H9 (cell line): ENCODE measurements around the gene ALDOA. TPM values are rescaled to one million over a fixed set of nuclear protein-coding genes. Genes with fewer than 3 reads are reported as not detected.

Source experiments
- DNase-seq: peaks from one replicate; pipeline ENCODE4 v3.0.0-alpha.2; 2017
- H2AFZ ChIP-seq: one replicate; pipeline ENCODE4 v1.6.1; 2013; ENCODE audit warnings: mild to moderate bottlenecking, low read length, control low read depth, moderate library complexity
- H2AK5ac ChIP-seq: 2 replicates; pipeline ENCODE4 v1.6.1; 2013; ENCODE audit warnings: low read length, control low read depth, mixed read lengths; ENCODE audit not compliant: insufficient read length
- H2BK120ac ChIP-seq: one replicate; pipeline ENCODE4 v1.6.1; 2013; ENCODE audit warnings: low read depth, mild to moderate bottlenecking, low read length, control low read depth, inconsistent platforms; ENCODE audit not compliant: poor library complexity, severe bottlenecking
- H2BK12ac ChIP-seq: 2 replicates; pipeline ENCODE4 v1.6.1; 2013; ENCODE audit warnings: low read length, control low read depth, mixed read lengths, low read depth; ENCODE audit not compliant: insufficient read length
- H2BK15ac ChIP-seq: 2 replicates; pipeline ENCODE4 v1.6.1; 2013; ENCODE audit warnings: low read depth, low read length, control low read depth
- H2BK20ac ChIP-seq: one replicate; pipeline ENCODE4 v1.6.1; 2013; ENCODE audit warnings: low read depth, mild to moderate bottlenecking, low read length, control low read depth, inconsistent platforms; ENCODE audit not compliant: poor library complexity, severe bottlenecking
- H2BK5ac ChIP-seq: 2 replicates; pipeline ENCODE4 v1.6.1; 2013; ENCODE audit warnings: low read length, control low read depth, mixed read lengths; ENCODE audit not compliant: insufficient read length
- H3K14ac ChIP-seq: 2 replicates; pipeline ENCODE4 v1.6.1; 2013; ENCODE audit warnings: low read length, control low read depth; ENCODE audit not compliant: insufficient read depth
- H3K18ac ChIP-seq: 2 replicates; pipeline ENCODE4 v1.6.1; 2013; ENCODE audit warnings: low read depth, mild to moderate bottlenecking, mixed read lengths, low read length, control low read depth; ENCODE audit not compliant: insufficient read length
- H3K23ac ChIP-seq: 2 replicates; pipeline ENCODE4 v1.6.1; 2013; ENCODE audit warnings: low read length, control low read depth, mixed read lengths, low read depth; ENCODE audit not compliant: insufficient read length
- H3K23me2 ChIP-seq: 2 replicates; pipeline ENCODE4 v1.6.1; 2013; ENCODE audit warnings: low read depth, mild to moderate bottlenecking, mixed read lengths, low read length, control low read depth; ENCODE audit not compliant: insufficient read length, poor library complexity, severe bottlenecking
- H3K27ac ChIP-seq: 2 replicates; pipeline ENCODE4 v1.5.1; 2013; ENCODE audit warnings: low read length, control low read depth, mixed read lengths, low read depth; ENCODE audit not compliant: insufficient read length
- H3K27me3 ChIP-seq: 2 replicates; pipeline ENCODE4 v1.6.1; 2013; ENCODE audit warnings: low read length, control low read depth, inconsistent platforms; ENCODE audit not compliant: insufficient read depth
- H3K4ac ChIP-seq: 2 replicates; pipeline ENCODE4 v1.6.1; 2013; ENCODE audit warnings: low read depth, mild to moderate bottlenecking, control low read depth, inconsistent platforms, low read length, moderate library complexity
- H3K4me1 ChIP-seq: 2 replicates; pipeline ENCODE4 v1.6.1; 2013; ENCODE audit warnings: low read length, control low read depth, inconsistent platforms; ENCODE audit not compliant: insufficient read depth
- H3K4me2 ChIP-seq: 2 replicates; pipeline ENCODE4 v1.6.1; 2013; ENCODE audit warnings: low read length, control low read depth, mixed read lengths; ENCODE audit not compliant: insufficient read length, insufficient read depth
- H3K56ac ChIP-seq: 2 replicates; pipeline ENCODE4 v1.6.1; 2013; ENCODE audit warnings: low read depth, mild to moderate bottlenecking, mixed read lengths, low read length, control low read depth; ENCODE audit not compliant: insufficient read length
- H3K79me1 ChIP-seq: 2 replicates; pipeline ENCODE4 v1.6.1; 2013; ENCODE audit warnings: low read depth, mild to moderate bottlenecking, moderate library complexity, low read length, control low read depth, inconsistent platforms; ENCODE audit not compliant: insufficient read depth, poor library complexity, severe bottlenecking
- H3K79me2 ChIP-seq: 2 replicates; pipeline ENCODE4 v1.6.1; 2013; ENCODE audit warnings: low read length, control low read depth, inconsistent platforms; ENCODE audit not compliant: insufficient read depth
- H3K9ac ChIP-seq: 2 replicates; pipeline ENCODE4 v1.6.1; 2013; ENCODE audit warnings: low read length, control low read depth, mixed read lengths; ENCODE audit not compliant: insufficient read length; ENCODE audit errors: extremely low read depth
- H3K9me3 ChIP-seq: one replicate; pipeline ENCODE4 v1.6.1; 2013; ENCODE audit warnings: low read depth, low read length, inconsistent platforms; ENCODE audit not compliant: control insufficient read depth
- H3T11ph ChIP-seq: one replicate; pipeline ENCODE4 v1.6.1; 2013; ENCODE audit warnings: mild to moderate bottlenecking, low read length, control low read depth, inconsistent platforms
- H4K20me1 ChIP-seq: one replicate; pipeline ENCODE4 v1.6.1; 2013; ENCODE audit not compliant: control insufficient read depth, insufficient read length, insufficient read depth
- H4K5ac ChIP-seq: 2 replicates; pipeline ENCODE4 v1.6.1; 2013; ENCODE audit warnings: low read depth, mild to moderate bottlenecking, mixed read lengths, low read length, control low read depth; ENCODE audit not compliant: insufficient read length
- H4K8ac ChIP-seq: replicated peaks from 2 replicates; pipeline ENCODE4 v1.6.1; 2013; ENCODE audit warnings: low read length, control low read depth, mixed read lengths, low read depth; ENCODE audit not compliant: insufficient read length
- H4K91ac ChIP-seq: 2 replicates; pipeline ENCODE4 v1.6.1; 2013; ENCODE audit warnings: low read depth, mild to moderate bottlenecking, moderate library complexity, mixed read lengths, low read length, control low read depth; ENCODE audit not compliant: insufficient read length
- H3K27ac Mint-ChIP-seq, 3 experiments: 2 replicates in 2 of 3; 3 replicates in 1 of 3; pipeline ENCODE4 v1.8.0; 2020 to 2021; ENCODE audit warnings: mixed read lengths in 3 of 3, mild to moderate bottlenecking in 1 of 3, moderate library complexity in 1 of 3
- H3K27me3 Mint-ChIP-seq: 2 replicates; pipeline ENCODE4 v1.8.0; 2021; ENCODE audit warnings: low read depth, mild to moderate bottlenecking, moderate library complexity, mixed read lengths
- H3K36me3 Mint-ChIP-seq, 3 experiments: 2 replicates in 2 of 3; 3 replicates in 1 of 3; pipeline ENCODE4 v1.8.0; 2020 to 2021; ENCODE audit warnings: low read depth in 3 of 3, mixed read lengths in 3 of 3; ENCODE audit not compliant: insufficient read depth in 1 of 3
- H3K4me1 Mint-ChIP-seq, 2 experiments: 2 replicates each; pipeline ENCODE4 v1.8.0; 2020; ENCODE audit warnings: mixed read lengths in 2 of 2
- H3K4me3 Mint-ChIP-seq, 2 experiments: 2 replicates in 1 of 2; 3 replicates in 1 of 2; pipeline ENCODE4 v1.8.0; 2020 to 2021; ENCODE audit warnings: mild to moderate bottlenecking in 2 of 2, mixed read lengths in 2 of 2, moderate library complexity in 1 of 2
- H3K9me3 Mint-ChIP-seq, 2 experiments: 2 replicates in 1 of 2; 3 replicates in 1 of 2; pipeline ENCODE4 v1.8.0; 2020; ENCODE audit warnings: mild to moderate bottlenecking in 2 of 2, mixed read lengths in 2 of 2, moderate library complexity in 1 of 2
- WGBS: extraction: QIAGEN DNeasy Blood & Tissue Kit; methylation state at CpG from one replicate; pipeline ENCODE4 v1.1.7; 2013; ENCODE audit warnings: missing lambda C conversion rate, low lambda C conversion rate, mixed read lengths; ENCODE audit not compliant: insufficient read length; ENCODE audit errors: extremely low coverage; 5-methylcytosine and 5-hydroxymethylcytosine counted together
- total RNA-seq: library from RNA; stranded (reverse); gene quantifications from 2 replicates; pipeline ENCODE4 v1.2.1, GENCODE V29; 2021
- TF ChIP-seq, protein P1 (sequence below): fragments of 200-600 bp; sonication (generic); conservative IDR thresholded peaks from 3 replicates; pipeline ENCODE4 v1.8.0; 2021; ENCODE audit warnings: antibody characterized with exemption, mild to moderate bottlenecking

The ALDOA gene
- total RNA-seq, 1 experiment from 2014 or later = 1,356 TPM

DNA sequence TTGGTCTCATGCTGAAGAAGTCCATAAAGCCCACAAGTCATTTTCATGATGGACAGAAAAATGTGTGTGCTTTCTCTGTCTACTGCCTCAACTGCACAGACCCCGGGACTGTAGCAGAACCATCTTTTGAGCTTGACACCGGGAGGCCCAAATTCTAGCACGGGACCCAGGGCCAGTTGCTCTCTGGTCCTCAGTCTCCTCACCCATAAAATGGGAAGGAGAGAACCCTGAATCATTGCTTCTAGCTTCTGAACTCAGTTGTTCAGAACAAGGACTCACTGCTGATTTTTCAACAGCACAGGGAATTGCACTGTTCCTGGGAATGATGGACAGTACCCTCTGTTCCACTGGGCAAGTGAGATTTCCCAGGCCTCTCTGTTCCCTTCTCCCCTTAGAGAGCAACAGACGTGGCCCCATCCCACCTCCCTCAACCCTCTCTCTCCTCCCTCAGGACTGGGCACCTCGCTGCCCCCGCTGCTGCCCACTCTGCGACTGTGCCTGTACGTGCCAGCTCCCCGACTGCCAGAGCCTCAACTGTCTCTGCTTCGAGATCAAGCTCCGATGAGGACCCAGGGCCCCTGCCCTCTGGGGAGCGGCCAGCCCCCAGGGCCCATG is 2.2 kb upstream of the ALDOA start:
- Histone ChIP-seq H3K23ac (no peak overlapping the region), H3K4me2 (peak overlapping the region; percentile 89), H3K4ac (no peak overlapping the region), H3T11ph (no peak overlapping the region), H2BK12ac (no peak overlapping the region), H2BK20ac (no peak overlapping the region), H2AK5ac (no peak overlapping the region), H4K5ac (no peak overlapping the region), H3K27me3 (no peaks in the 10 kb centered on the region), H2BK15ac (no peak overlapping the region), H3K79me2 (peaks cover 12% of the 10 kb centered on the region; the same call in 1 of the 2 replicates), H4K91ac (no peak overlapping the region), H3K4me1 (no peaks in the 10 kb centered on the region; the same call in 1 of the 2 replicates), H3K27ac (no peak overlapping the region), H2BK120ac (no peak overlapping the region), H3K18ac (no peak overlapping the region), H2BK5ac (no peak overlapping the region), H3K14ac (no peak overlapping the region), H3K56ac (no peak overlapping the region), H4K8ac (no peak overlapping the region), H3K9me3 (no peaks in the 10 kb centered on the region), H3K79me1 (peaks cover 5% of the 10 kb centered on the region), H3K9ac (no peak overlapping the region), H2AFZ (no peak overlapping the region), H4K20me1 (no peaks in the 10 kb centered on the region), H3K23me2 (peaks cover 17% of the 10 kb centered on the region)
- H3K27me3 Mint-ChIP-seq = no peaks in the 10 kb centered on the region
- H3K36me3 Mint-ChIP-seq = peaks cover 16 to 26% (median 18%) of the 10 kb centered on the region in 3 experiments
- H3K9me3 Mint-ChIP-seq = no peaks in the 10 kb centered on the region; a peak in 1 of 5 replicates
- peaks cover 25 to 34% of the 10 kb centered on the region in 2 experiments for H3K4me1 Mint-ChIP-seq
- TF ChIP-seq, protein P1, sequence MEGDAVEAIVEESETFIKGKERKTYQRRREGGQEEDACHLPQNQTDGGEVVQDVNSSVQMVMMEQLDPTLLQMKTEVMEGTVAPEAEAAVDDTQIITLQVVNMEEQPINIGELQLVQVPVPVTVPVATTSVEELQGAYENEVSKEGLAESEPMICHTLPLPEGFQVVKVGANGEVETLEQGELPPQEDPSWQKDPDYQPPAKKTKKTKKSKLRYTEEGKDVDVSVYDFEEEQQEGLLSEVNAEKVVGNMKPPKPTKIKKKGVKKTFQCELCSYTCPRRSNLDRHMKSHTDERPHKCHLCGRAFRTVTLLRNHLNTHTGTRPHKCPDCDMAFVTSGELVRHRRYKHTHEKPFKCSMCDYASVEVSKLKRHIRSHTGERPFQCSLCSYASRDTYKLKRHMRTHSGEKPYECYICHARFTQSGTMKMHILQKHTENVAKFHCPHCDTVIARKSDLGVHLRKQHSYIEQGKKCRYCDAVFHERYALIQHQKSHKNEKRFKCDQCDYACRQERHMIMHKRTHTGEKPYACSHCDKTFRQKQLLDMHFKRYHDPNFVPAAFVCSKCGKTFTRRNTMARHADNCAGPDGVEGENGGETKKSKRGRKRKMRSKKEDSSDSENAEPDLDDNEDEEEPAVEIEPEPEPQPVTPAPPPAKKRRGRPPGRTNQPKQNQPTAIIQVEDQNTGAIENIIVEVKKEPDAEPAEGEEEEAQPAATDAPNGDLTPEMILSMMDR = no peak
- no peak for DNase-seq
- H3K27ac Mint-ChIP-seq = peak overlapping the region in 2 of 3 experiments; percentile 79 to 83; a peak in 2 of 7 replicates
- WGBS = no CpG with 5 or more reads among the region's 12 CpGs
- peak overlapping the region; percentile 88 to 94 for H3K4me3 Mint-ChIP-seq
